K562 (cell line): Measurements from ENCODE around the gene HOXB6. TPM values are rescaled to one million over a fixed set of nuclear protein-coding genes. Genes with fewer than 3 reads are reported as not detected.

Source experiments
- ATAC-seq: fragments of 200-7000 bp; cut with Tn5 transposase; 3 replicates; pipeline ENCODE4 v1.9.1; 2020; ENCODE audit warnings: moderate library complexity
- BruUV-seq: library from RNA; stranded (reverse); fragments of 400-500 nt; replicated peaks from 2 replicates; lab custom pipeline; 2021; lab: Mats Ljungman, UMichigan
- CTCF ChIA-PET: fragments of 300-600 bp; formaldehyde crosslinking; extraction: SDS; loops from one replicate; lab custom pipeline; 2021; ENCODE audit warnings: low intra/inter-chr PET ratio; lab: Yijun Ruan, JAX
- POLR2A ChIA-PET: fragments of 300-600, 350-650 bp; sonication (Branson Sonifier 250); formaldehyde crosslinking; extraction: SDS; loops from one replicate; lab custom pipeline; 2021; ENCODE audit warnings: antibody characterized with exemption, inconsistent platforms; lab: Yijun Ruan, JAX
- DNase-seq, 4 experiments: peaks; one replicate each; pipeline versions ENCODE4 v3.0.0 to v3.0.0-alpha.2; 2011 to 2018; ENCODE audit warnings: low spot score in 3 of 4, mixed read lengths in 3 of 4; ENCODE audit errors: extremely low read depth in 1 of 4
- FAIRE-seq: peaks from 2 replicates; lab custom pipeline; 2011; peaks lifted over from hg19 to GRCh38; lab: Jason Lieb, UNC
- H2AFZ ChIP-seq: 2 replicates; pipeline ENCODE4 v1.6.0; 2011; ENCODE audit warnings: low read depth, low read length, control low read depth, inconsistent platforms
- H3K27ac ChIP-seq: fragments of 200-600 bp; 3 replicates; pipeline ENCODE4 v1.8.0; 2011; ENCODE audit warnings: low read depth, mild to moderate bottlenecking, control low read depth, inconsistent platforms, low read length, moderate library complexity, mixed read lengths; ENCODE audit errors: extremely low read depth
- H3K27me3 ChIP-seq, 2 experiments: fragments of 300-600 bp in 1 of 2; 2 replicates in 1 of 2; 3 replicates in 1 of 2; pipeline versions ENCODE4 v1.6.0 to v1.8.0; 2011; ENCODE audit warnings: inconsistent platforms in 2 of 2, low read length in 2 of 2, mild to moderate bottlenecking in 1 of 2, mixed read lengths in 1 of 2, moderate library complexity in 1 of 2; ENCODE audit not compliant: control insufficient read depth in 2 of 2, insufficient read depth in 2 of 2
- H3K36me3 ChIP-seq: fragments of 300-600 bp; 3 replicates; pipeline ENCODE4 v1.8.0; 2011; ENCODE audit warnings: mild to moderate bottlenecking, low read length, inconsistent platforms; ENCODE audit not compliant: control insufficient read depth, insufficient read depth
- H3K4me1 ChIP-seq, 2 experiments: fragments of 200-600 bp in 1 of 2; replicated peaks in 1 of 2; 2 replicates in 1 of 2; 3 replicates in 1 of 2; pipeline versions ENCODE4 v1.5.1 to v1.8.0; 2011; ENCODE audit warnings: inconsistent platforms in 2 of 2, low read length in 2 of 2, mild to moderate bottlenecking in 1 of 2, mixed read lengths in 1 of 2, moderate library complexity in 1 of 2; ENCODE audit not compliant: control insufficient read depth in 2 of 2, insufficient read depth in 2 of 2
- H3K4me2 ChIP-seq: 2 replicates; pipeline ENCODE4 v1.6.1; 2011; ENCODE audit warnings: low read length, control low read depth, inconsistent platforms, mixed read lengths; ENCODE audit not compliant: insufficient read depth
- H3K4me3 ChIP-seq: fragments of 200-600 bp; sonication (generic), shearing (Covaris generic); 2 replicates; pipeline ENCODE4 v1.5.1; 2016; ENCODE audit warnings: control low read depth, inconsistent platforms
- H3K79me2 ChIP-seq: fragments of 200-600 bp; 3 replicates; pipeline ENCODE4 v1.8.0; 2011; ENCODE audit warnings: low read length, inconsistent platforms; ENCODE audit not compliant: control insufficient read depth, insufficient read depth
- H3K9ac ChIP-seq, 2 experiments: 2 replicates each; pipeline versions ENCODE4 v1.6.0 to v1.6.1; 2011; ENCODE audit warnings: low read depth in 2 of 2, low read length in 2 of 2, control low read depth in 1 of 2, inconsistent platforms in 1 of 2, mild to moderate bottlenecking in 1 of 2, mixed read lengths in 1 of 2; ENCODE audit not compliant: insufficient read depth in 1 of 2
- H3K9me1 ChIP-seq: one replicate; pipeline ENCODE4 v1.6.0; 2011; ENCODE audit warnings: inconsistent platforms, mild to moderate bottlenecking, low read length, moderate library complexity; ENCODE audit not compliant: control insufficient read depth, insufficient read depth
- H3K9me3 ChIP-seq: replicated peaks from 2 replicates; pipeline ENCODE4 v1.5.1; 2011; ENCODE audit warnings: low read depth, low read length, inconsistent platforms; ENCODE audit not compliant: control insufficient read depth, insufficient read depth
- H4K20me1 ChIP-seq: replicated peaks from 2 replicates; pipeline ENCODE4 v1.6.1; 2011; ENCODE audit warnings: low read length, inconsistent platforms, mixed read lengths; ENCODE audit not compliant: control insufficient read depth, insufficient read depth
- ATF4 ChIP-seq: fragments of 450-650 bp; formaldehyde crosslinking; IDR thresholded peaks from 2 replicates; pipeline ENCODE4 v1.4.0; 2022; ENCODE audit warnings: mild to moderate bottlenecking, moderate library complexity
- CBX1 ChIP-seq: sonication (generic); IDR thresholded peaks from 2 replicates; pipeline ENCODE4 v1.6.1; 2016; ENCODE audit warnings: antibody characterized with exemption, low read depth, mild to moderate bottlenecking
- FOXJ3 ChIP-seq: sonication (generic); formaldehyde crosslinking; IDR thresholded peaks from 2 replicates; pipeline ENCODE4 v1.4.0; 2020; ENCODE audit warnings: mild to moderate bottlenecking, missing genetic modification reagents
- FOXK2 ChIP-seq, 2 experiments: fragments of 450-650 bp; IDR thresholded peaks in 1 of 2; conservative IDR thresholded peaks in 1 of 2; 2 replicates each; pipeline ENCODE4 v1.6.1; 2016; ENCODE audit warnings: low read depth in 2 of 2, mild to moderate bottlenecking in 1 of 2
- HOXB6 ChIP-seq: fragments of 250-450 bp; sonication (Bioruptor Pico); IDR thresholded peaks from 2 replicates; pipeline ENCODE4 v1.5.1; 2022; ENCODE audit warnings: mild to moderate bottlenecking, borderline replicate concordance
- MBD2 ChIP-seq: sonication (generic); IDR thresholded peaks from 2 replicates; pipeline ENCODE4 v1.6.1; 2016; ENCODE audit warnings: low read depth, borderline replicate concordance
- MEIS2 ChIP-seq: fragments of 450-650 bp; IDR thresholded peaks from 2 replicates; pipeline ENCODE4 v1.6.1; 2014; ENCODE audit warnings: mild to moderate bottlenecking; ENCODE audit not compliant: partially characterized antibody
- NRF1 ChIP-seq, 2 experiments: fragments of 450-650 bp; IDR thresholded peaks in 1 of 2; conservative IDR thresholded peaks in 1 of 2; 2 replicates each; pipeline ENCODE4 v1.6.1; 2014; ENCODE audit warnings: mild to moderate bottlenecking in 2 of 2
- POLR2B ChIP-seq: fragments of 450-650 bp; IDR thresholded peaks from 2 replicates; pipeline ENCODE4 v1.6.1; 2018; ENCODE audit warnings: low read depth; ENCODE audit not compliant: partially characterized antibody
- POU5F1 ChIP-seq: fragments of 150-350 bp; IDR thresholded peaks from 2 replicates; pipeline ENCODE4 v1.6.1; 2014; ENCODE audit warnings: borderline replicate concordance, low read length, low read depth, mild to moderate bottlenecking; ENCODE audit not compliant: partially characterized antibody
- TBL1XR1 ChIP-seq, 2 experiments: IDR thresholded peaks; 2 replicates each; pipeline ENCODE4 v1.6.1; 2012; ENCODE audit warnings: improper control_type of control experiment in 2 of 2, low read length in 2 of 2, mild to moderate bottlenecking in 1 of 2
- ZC3H4 ChIP-seq: sonication (generic); formaldehyde crosslinking; IDR thresholded peaks from 2 replicates; pipeline ENCODE4 v1.9.0; 2021; ENCODE audit warnings: missing genetic modification reagents, borderline replicate concordance
- ZNF174 ChIP-seq: fragments of 250-450 bp; sonication (Bioruptor Pico); IDR thresholded peaks from 2 replicates; pipeline ENCODE4 v1.4.0; 2020; ENCODE audit warnings: mild to moderate bottlenecking
- ZNF444 ChIP-seq: fragments of 250-450 bp; sonication (Bioruptor Pico); IDR thresholded peaks from 2 replicates; pipeline ENCODE4 v1.4.0; 2020; ENCODE audit warnings: mild to moderate bottlenecking, moderate library complexity
- WGBS: fragments of 100-300 bp; shearing (Covaris generic); methylation state at CpG from one replicate; pipeline ENCODE4 v1.1.6; 2016; ENCODE audit warnings: low coverage, mixed read lengths; ENCODE audit not compliant: insufficient coverage; ENCODE audit errors: missing lambda C conversion rate; 5-methylcytosine and 5-hydroxymethylcytosine counted together
- in situ Hi-C: fragments of 300-500 bp; cut with MboI; formaldehyde crosslinking; loops from 4 replicates; pipeline ENCODE4 v1.15.0; 2018; ENCODE audit warnings: inconsistent platforms, mixed read lengths
- intact Hi-C: fragments of 100-400 bp; cut with micrococcal nuclease; formaldehyde crosslinking; loops from 2 replicates; pipeline ENCODE4 v1.14.2; 2022
- polyA plus RNA-seq, 8 experiments: library from polyadenylated mRNA; depleted of rRNA in 4 of 8; stranded (reverse) in 5 of 8; unstranded in 3 of 8; fragments of >200 nt; fragmentation: Nextera tagmentation in 2 of 8; fragmentation: Illumina TruSeq in 1 of 8; extraction: Ambion mirVana in 2 of 8; extraction: Trizol in 1 of 8; gene quantifications; 2 replicates each; pipeline versions ENCODE4 v1.2.1 to v1.2.3, GENCODE V29; 2011 to 2014; ENCODE audit warnings: inconsistent platforms in 1 of 8, missing spikeins in 1 of 8
- total RNA-seq, 7 experiments: library from RNA; depleted of rRNA in 6 of 7; stranded (reverse); fragments of >200 nt in 6 of 7; fragmentation: Illumina TruSeq in 2 of 7; extraction: Trizol in 2 of 7; gene quantifications; 2 replicates each; pipeline versions ENCODE4 v1.2.1 to v1.2.3, GENCODE V29; 2011 to 2021; ENCODE audit warnings: low replicate concordance in 1 of 7

HOXB6 gene
- total and polyA plus RNA-seq, 9 of the 15 experiments (the other 6 are each of a cell fraction or from before 2014, with no cell fraction given): 1.2 to 14.8 (median 4.9) TPM

DNA sequence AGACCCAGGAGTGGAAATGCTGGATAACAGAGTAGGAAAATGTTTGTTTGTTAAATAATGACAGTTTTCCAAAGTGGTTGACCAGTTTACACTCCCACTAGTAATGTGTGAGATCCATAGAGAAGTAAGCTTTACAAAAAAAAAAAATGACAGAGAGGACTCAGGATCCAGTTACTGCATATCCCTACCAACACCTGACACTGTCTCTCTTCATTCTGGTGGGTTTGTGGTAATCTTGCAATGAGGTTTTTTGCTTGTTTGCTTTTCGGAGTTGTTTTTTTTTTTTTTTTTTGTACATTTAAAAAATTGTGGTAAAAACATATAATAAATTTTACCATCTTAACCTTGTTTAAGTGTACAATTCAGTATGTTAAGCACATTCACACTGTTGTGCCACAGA is 45.0 kb upstream of the HOXB6 start:
- intact Hi-C loops (no loop called here), in situ Hi-C loops (no loop called here)
- Histone ChIP-seq H2AFZ (no peak overlapping the region), H3K4me2 (no peak overlapping the region), H3K4me1 (peaks cover 9 to 18% of the 10 kb centered on the region in 2 experiments; a peak in 4 of 5 replicates), H3K4me3 (no peak overlapping the region), H3K9ac (no peak overlapping the region), H3K79me2 (peaks cover 19% of the 10 kb centered on the region), H3K9me3 (no peaks in the 10 kb centered on the region), H3K27me3 (no peaks in the 10 kb centered on the region), H3K27ac (no peak overlapping the region), H3K9me1 (no peaks in the 10 kb centered on the region), H4K20me1 (no peaks in the 10 kb centered on the region), H3K36me3 (no peaks in the 10 kb centered on the region)
- DNase-seq: no peak
- CTCF ChIA-PET: no interaction called here
- ATAC-seq: no peak
- no CpG with 5 or more reads among the region's 1 CpG for WGBS
- POLR2A ChIA-PET: interaction anchor here (0.6 to 2.1 kb wide), 2 partner anchors 10 to 23 kb away, joined by 3 to 6 read pairs; partner anchors contain the start of gene HOXB9
- BruUV-seq: no TSS peak
- FAIRE-seq: no peak
- TF ChIP-seq MBD2: no peak
- no peak for TF ChIP-seq FOXK2 (conservative IDR thresholded peaks at IDR 0.05 in 1 of 2, IDR thresholded peaks at IDR 0.05 in 1 of 2; ENCODE audit: low read depth in 2 of 2)
- no peak for TF ChIP-seq POU5F1
- TF ChIP-seq CBX1: no peak
- TF ChIP-seq HOXB6: no peak
- TF ChIP-seq ATF4: no peak
- no peak for TF ChIP-seq TBL1XR1 (IDR thresholded peaks at IDR 0.05; ENCODE audit: low read length in 2 of 2)
- TF ChIP-seq ZC3H4 (CRISPR knock-in tag): no peak
- TF ChIP-seq NRF1 (conservative IDR thresholded peaks at IDR 0.05 in 1 of 2, IDR thresholded peaks at IDR 0.05 in 1 of 2): no peak
- TF ChIP-seq ZNF174 (CRISPR knock-in tag): no peak
- no peak for TF ChIP-seq POLR2B
- no peak for TF ChIP-seq MEIS2
- TF ChIP-seq ZNF444 (CRISPR knock-in tag): no peak
- no peak for TF ChIP-seq FOXJ3
